ENCODE data around the gene SCPEP1. TPM values are rescaled to one million over a fixed set of nuclear protein-coding genes. Genes with fewer than 3 reads are reported as not detected.
A peak's percentile ranks its signal among the peaks of the same experiment; 100 is the strongest.
"Not testable (repeated sequence)": the region's sequence is repeated elsewhere in the genome, so short reads cannot be mapped to it uniquely, and the experiment has no call there.

SCPEP1 gene
- total RNA-seq, 4 donors from 2014 or later = 61.0 to 111 (median 72.4) TPM

DNA sequence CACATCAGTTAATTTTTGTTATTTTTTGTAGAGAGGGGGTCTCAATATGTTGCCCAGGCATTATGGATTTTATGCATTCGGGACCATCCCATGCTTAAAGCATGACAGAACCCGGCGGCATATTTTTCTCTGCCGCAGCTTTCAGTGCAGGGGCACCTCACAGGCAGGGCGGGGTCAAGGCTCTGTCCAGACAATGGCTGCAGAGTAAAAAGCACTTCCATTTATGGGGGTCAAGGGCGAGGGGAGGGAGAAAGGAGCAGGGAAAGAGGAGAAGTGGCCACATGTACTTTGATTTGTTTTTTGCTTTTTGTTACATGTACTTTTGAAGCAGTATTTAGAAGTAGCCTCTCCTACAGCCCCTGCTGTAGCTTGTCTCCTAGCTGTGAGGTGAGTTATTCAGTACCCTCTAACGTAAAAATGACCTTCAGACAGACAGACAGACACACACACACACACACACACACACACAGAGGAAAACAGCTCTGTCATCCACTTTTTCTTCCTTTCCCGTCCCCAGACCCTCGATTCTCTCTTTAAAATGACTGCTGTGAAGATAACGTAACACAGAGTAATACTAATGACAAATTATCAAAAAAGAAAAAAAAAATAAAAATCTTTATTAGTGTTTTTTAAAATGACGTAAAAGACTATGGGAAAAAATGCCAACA, 856 bp upstream of the SCPEP1 start:
- peaks cover 0 to 14% (median 13%) of the 10 kb centered on the region in 4 donors for H3K36me3 ChIP-seq
- 43% methylated on average over 11 of the region's 11 CpGs for WGBS
- peak overlapping the region; percentile 62 to 75 (median 64) for H3K4me3 ChIP-seq
- intact Hi-C loops (cut with DNase I) = no loop called here
- H3K27ac ChIP-seq (replicated peaks in 1 of 4) = peak overlapping the region; percentile 72 to 84 (median 74)
- TF ChIP-seq POLR2AphosphoS5 (IDR thresholded peaks at IDR 0.05) = peak in 1 of 2 donors; percentile 17
- no peak for TF ChIP-seq POLR2A (IDR thresholded peaks at IDR 0.05; ENCODE audit: low read depth)
- TF ChIP-seq EP300 (IDR thresholded peaks at IDR 0.05) = no peak
- TF ChIP-seq, protein P1, sequence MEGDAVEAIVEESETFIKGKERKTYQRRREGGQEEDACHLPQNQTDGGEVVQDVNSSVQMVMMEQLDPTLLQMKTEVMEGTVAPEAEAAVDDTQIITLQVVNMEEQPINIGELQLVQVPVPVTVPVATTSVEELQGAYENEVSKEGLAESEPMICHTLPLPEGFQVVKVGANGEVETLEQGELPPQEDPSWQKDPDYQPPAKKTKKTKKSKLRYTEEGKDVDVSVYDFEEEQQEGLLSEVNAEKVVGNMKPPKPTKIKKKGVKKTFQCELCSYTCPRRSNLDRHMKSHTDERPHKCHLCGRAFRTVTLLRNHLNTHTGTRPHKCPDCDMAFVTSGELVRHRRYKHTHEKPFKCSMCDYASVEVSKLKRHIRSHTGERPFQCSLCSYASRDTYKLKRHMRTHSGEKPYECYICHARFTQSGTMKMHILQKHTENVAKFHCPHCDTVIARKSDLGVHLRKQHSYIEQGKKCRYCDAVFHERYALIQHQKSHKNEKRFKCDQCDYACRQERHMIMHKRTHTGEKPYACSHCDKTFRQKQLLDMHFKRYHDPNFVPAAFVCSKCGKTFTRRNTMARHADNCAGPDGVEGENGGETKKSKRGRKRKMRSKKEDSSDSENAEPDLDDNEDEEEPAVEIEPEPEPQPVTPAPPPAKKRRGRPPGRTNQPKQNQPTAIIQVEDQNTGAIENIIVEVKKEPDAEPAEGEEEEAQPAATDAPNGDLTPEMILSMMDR (IDR thresholded peaks at IDR 0.05) = no peak
- peaks cover 8 to 31% (median 22%) of the 10 kb centered on the region in 4 donors for H3K4me1 ChIP-seq
- no peak for DNase-seq (ENCODE audit: extremely low spot score)
- H3K27me3 ChIP-seq = no peaks in the 10 kb centered on the region
- no peaks in the 10 kb centered on the region for H3K9me3 ChIP-seq

DNA sequence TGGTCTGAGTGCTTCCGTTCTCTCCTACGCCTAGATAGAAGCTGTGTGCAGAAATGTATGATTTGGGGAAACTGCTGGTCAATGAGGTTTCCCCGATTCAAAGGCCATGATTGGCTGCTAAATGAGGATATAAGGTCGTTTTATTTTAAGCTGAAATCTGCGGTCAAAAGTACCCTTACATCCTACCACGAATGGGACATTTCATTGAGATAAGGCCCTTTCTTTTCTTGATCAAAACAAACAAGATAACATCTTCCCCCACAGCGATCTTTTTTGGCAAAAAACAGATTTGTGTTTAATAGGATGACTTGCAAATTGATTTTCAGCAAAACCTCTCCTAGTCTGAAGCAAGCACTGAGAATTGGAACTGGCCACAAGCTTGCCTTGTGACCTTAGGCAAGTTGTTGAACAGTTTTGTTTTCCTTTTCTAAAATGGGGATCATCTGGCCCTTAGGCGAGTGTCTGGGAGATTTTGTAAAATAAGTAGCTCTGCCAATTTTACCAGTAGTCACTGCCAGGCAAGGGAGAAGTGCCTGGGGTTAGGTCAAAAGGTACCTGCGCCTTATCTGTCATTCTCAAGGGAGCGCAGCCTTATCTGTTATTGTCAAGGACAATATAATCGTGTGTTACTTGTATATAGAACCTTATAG, 635 bp downstream of the SCPEP1 start:
- DNase-seq (ENCODE audit: extremely low spot score) = no peak
- Histone ChIP-seq H3K27ac (replicated peaks in 1 of 4) (peak overlapping the region; percentile 72 to 84 (median 74)), H3K4me3 (peak overlapping the region; percentile 62 to 75 (median 64)), H3K36me3 (peaks cover under 1 to 29% (median 20%) of the 10 kb centered on the region in 4 donors), H3K4me1 (peaks cover 8 to 31% (median 22%) of the 10 kb centered on the region in 4 donors), H3K27me3 (no peaks in the 10 kb centered on the region), H3K9me3 (no peaks in the 10 kb centered on the region)
- TF ChIP-seq EP300 (IDR thresholded peaks at IDR 0.05) (no peak), POLR2AphosphoS5 (IDR thresholded peaks at IDR 0.05) (no peak), POLR2A (IDR thresholded peaks at IDR 0.05; ENCODE audit: low read depth) (no peak)
- TF ChIP-seq, protein P1 (IDR thresholded peaks at IDR 0.05) = no peak
- intact Hi-C loops (cut with DNase I) = no loop called here
- 22% methylated on average over 11 of the region's 11 CpGs for WGBS

DNA sequence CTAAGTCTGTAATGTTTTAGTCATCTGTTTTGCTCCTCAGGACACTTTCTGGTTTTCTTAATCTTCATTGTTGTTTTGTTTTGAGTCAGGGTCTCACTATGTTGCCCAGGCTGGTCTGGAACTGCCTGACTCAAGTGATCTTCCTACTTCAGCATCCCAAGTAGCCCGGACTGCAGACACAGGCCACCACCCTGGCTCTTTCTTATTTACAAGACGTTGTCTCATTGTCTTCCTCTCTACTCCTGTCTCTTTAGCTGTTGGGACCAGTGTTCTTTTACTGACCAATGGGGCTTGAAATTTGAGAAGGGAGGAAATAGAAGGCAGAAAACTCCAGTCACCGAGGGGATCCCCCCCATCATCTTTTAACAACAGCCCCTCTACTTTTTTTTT, 1.2 kb downstream of the SCPEP1 start:
- H3K36me3 ChIP-seq = peaks cover 5 to 34% (median 22%) of the 10 kb centered on the region in 4 donors
- WGBS = 56% methylated on average over 3 of the region's 3 CpGs
- no peak for DNase-seq (ENCODE audit: extremely low spot score)
- intact Hi-C loops (cut with DNase I) = no loop called here
- H3K27me3 ChIP-seq = no peaks in the 10 kb centered on the region
- TF ChIP-seq EP300 (IDR thresholded peaks at IDR 0.05) (no peak), POLR2AphosphoS5 (IDR thresholded peaks at IDR 0.05) (no peak), POLR2A (IDR thresholded peaks at IDR 0.05; ENCODE audit: low read depth) (no peak)
- TF ChIP-seq, protein P1 (IDR thresholded peaks at IDR 0.05) = no peak
- peak overlapping the region; percentile 62 to 75 (median 64) for H3K4me3 ChIP-seq
- peak overlapping the region; percentile 72 to 84 (median 74) for H3K27ac ChIP-seq (replicated peaks in 1 of 4)
- H3K4me1 ChIP-seq = peaks cover 8 to 31% (median 22%) of the 10 kb centered on the region in 4 donors
- H3K9me3 ChIP-seq = no peaks in the 10 kb centered on the region

DNA sequence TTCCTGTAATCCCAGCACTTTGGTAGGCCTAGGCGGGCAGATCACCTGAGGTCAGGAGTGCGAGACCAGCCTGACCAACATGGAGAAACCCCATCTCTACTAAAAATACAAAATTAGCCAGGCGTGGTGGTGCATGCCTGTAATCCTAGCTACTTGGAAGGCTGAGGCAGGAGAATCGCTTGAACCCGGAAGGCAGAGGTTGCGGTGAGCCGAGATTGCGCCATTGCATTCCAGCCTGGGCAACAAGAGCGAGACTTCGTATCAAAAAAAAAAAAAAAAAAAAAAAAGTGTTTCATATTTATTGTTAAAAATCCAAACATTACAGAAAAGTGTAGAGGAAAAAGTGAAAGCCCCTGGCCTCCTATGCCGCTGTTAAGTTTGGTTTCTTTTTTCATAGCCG, 2.6 kb downstream of the SCPEP1 start:
- H3K27ac ChIP-seq (replicated peaks in 1 of 4); DNase-seq (ENCODE audit: extremely low spot score); H3K4me3 ChIP-seq; H3K27me3 ChIP-seq; H3K9me3 ChIP-seq; intact Hi-C loops (cut with DNase I): not testable (repeated sequence)
- peaks cover 8 to 31% (median 22%) of the 10 kb centered on the region in 4 donors for H3K4me1 ChIP-seq
- peaks cover 14 to 49% (median 32%) of the 10 kb centered on the region in 4 donors for H3K36me3 ChIP-seq
- 93% methylated on average over 12 of the region's 12 CpGs for WGBS

DNA sequence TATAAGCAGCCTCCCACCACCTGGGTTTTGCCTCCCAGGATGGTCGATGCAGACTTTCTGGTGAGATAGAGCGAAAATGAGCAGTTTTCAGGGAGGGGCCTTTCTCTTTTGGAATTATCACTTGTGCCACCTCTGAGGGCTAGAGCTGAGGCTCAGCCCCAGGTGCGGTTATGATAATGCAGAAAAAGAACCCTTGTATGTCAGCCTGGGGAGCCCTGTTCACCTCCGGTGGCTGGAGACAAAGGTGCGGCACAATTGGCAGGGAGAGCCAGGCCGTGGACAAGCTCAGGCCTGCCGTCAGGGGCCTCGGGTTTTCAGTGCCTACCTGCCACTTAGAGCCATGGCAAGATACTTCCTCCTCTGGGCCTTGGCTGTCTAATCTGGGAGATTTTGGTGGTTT, 4.4 kb downstream of the SCPEP1 start:
- intact Hi-C loops (cut with DNase I) = no loop called here
- no peak overlapping the region for H3K27ac ChIP-seq (replicated peaks in 1 of 4)
- H3K36me3 ChIP-seq = peaks cover 32 to 66% (median 50%) of the 10 kb centered on the region in 4 donors
- DNase-seq (ENCODE audit: extremely low spot score) = no peak
- no peak for TF ChIP-seq POLR2A (IDR thresholded peaks at IDR 0.05; ENCODE audit: low read depth)
- TF ChIP-seq POLR2AphosphoS5 (IDR thresholded peaks at IDR 0.05) = no peak
- TF ChIP-seq, protein P1 (IDR thresholded peaks at IDR 0.05) = no peak
- TF ChIP-seq EP300 (IDR thresholded peaks at IDR 0.05) = no peak
- no peaks in the 10 kb centered on the region for H3K27me3 ChIP-seq
- no peak overlapping the region for H3K4me3 ChIP-seq
- H3K4me1 ChIP-seq = peaks cover 8 to 23% (median 15%) of the 10 kb centered on the region in 4 donors
- 93% methylated on average over 8 of the region's 8 CpGs for WGBS
- no peaks in the 10 kb centered on the region for H3K9me3 ChIP-seq
